ENCODE results near the gene FBXW4. TPM values are rescaled to one million over a fixed set of nuclear protein-coding genes. Genes with fewer than 3 reads are reported as not detected.
A peak's percentile ranks its signal among the peaks of the same experiment; 100 is the strongest.

The FBXW4 gene
- total RNA-seq, 1 donor from 2014 or later, result 21.9 TPM

- FAIRE-seq, result no peak
- H3K4me1 Mint-ChIP-seq (ENCODE audit: low read depth, unreplicated experiment), result peaks cover 12% of the 10 kb centered on the region
- no peaks in the 10 kb centered on the region for H3K27me3 ChIP-seq (ENCODE audit: insufficient read depth, low read length)
These were observed 106.1 kb downstream of the FBXW4 start for GRCh38 chr10:101588879-101589278.

GRCh38 chr10:101587725-101588653 is 107.0 kb downstream of the FBXW4 start, which contains the start of the genes DPCD and POLL:
Gene DPCD, plus strand, starts transcription at chr10:101588321. Its CDS starts 16 bp downstream, at chr10:101588337.
Gene POLL, minus strand, starts transcription at chr10:101588257. Its CDS starts 897 bp downstream, at chr10:101587360.
- H3K27ac ChIP-seq (ENCODE audit: low read depth, low read length), result peak within 1 kb of the TSS; percentile 59
- FAIRE-seq, result peak; percentile 88

More at GRCh38 chr10:101588879-101589278, 106.1 kb downstream of the FBXW4 start:
- Mint-ChIP-seq H3K27ac (ENCODE audit: unreplicated experiment) (peak overlapping the region; percentile 41), H3K4me3 (ENCODE audit: unreplicated experiment) (peak overlapping the region; percentile 96), H3K27me3 (ENCODE audit: low read depth, unreplicated experiment) (no peaks in the 10 kb centered on the region), H3K9me3 (ENCODE audit: unreplicated experiment) (no peaks in the 10 kb centered on the region), H3K36me3 (ENCODE audit: low read depth, unreplicated experiment) (peaks cover 4% of the 10 kb centered on the region)
- peak overlapping the region; percentile 59 for H3K27ac ChIP-seq (ENCODE audit: low read depth, low read length)
- peak overlapping the region; percentile 96 for H3K4me3 ChIP-seq (ENCODE audit: insufficient read depth, low read depth, low read length)
- DNase-seq (ENCODE audit: low read depth), result peak; percentile 50
- H3K79me2 ChIP-seq (ENCODE audit: insufficient read depth, low read length), result peaks cover 17% of the 10 kb centered on the region
- H3K36me3 ChIP-seq (ENCODE audit: insufficient read depth, low read length), result no peaks in the 10 kb centered on the region
- no peak for TF ChIP-seq CTCF (IDR thresholded peaks at IDR 0.05; ENCODE audit: insufficient read depth, low read depth, low read length)
- TF ChIP-seq EZH2 (IDR thresholded peaks at IDR 0.05; ENCODE audit: insufficient read depth, low read length), result no peak
- peak overlapping the region; percentile 95 for H3K4me2 ChIP-seq (ENCODE audit: low read length)
- H3K4me1 ChIP-seq (ENCODE audit: insufficient read depth, low read length), result peaks cover 16% of the 10 kb centered on the region
- no peaks in the 10 kb centered on the region for H4K20me1 ChIP-seq (ENCODE audit: insufficient read depth, low read length)
- H3K9me3 ChIP-seq (ENCODE audit: insufficient read depth, low read depth, low read length), result no peaks in the 10 kb centered on the region
- peak overlapping the region; percentile 88 for H3K9ac ChIP-seq (ENCODE audit: low read length)
- peak overlapping the region; percentile 90 for H2AFZ ChIP-seq (ENCODE audit: low read depth, low read length)

More at GRCh38 chr10:101587725-101588653, 107.0 kb downstream of the FBXW4 start, which contains the start of the genes DPCD and POLL:
- H3K4me1 Mint-ChIP-seq (ENCODE audit: low read depth, unreplicated experiment), result peaks cover 12% of the 10 kb centered on the region
- H3K27me3 Mint-ChIP-seq (ENCODE audit: low read depth, unreplicated experiment), result no peaks in the 10 kb centered on the region
- H3K9me3 ChIP-seq (ENCODE audit: insufficient read depth, low read depth, low read length), result no peaks in the 10 kb centered on the region
- H3K4me1 ChIP-seq (ENCODE audit: insufficient read depth, low read length), result peaks cover 16% of the 10 kb centered on the region
- peaks cover 17% of the 10 kb centered on the region for H3K79me2 ChIP-seq (ENCODE audit: insufficient read depth, low read length)
- peaks cover 7% of the 10 kb centered on the region for H3K36me3 Mint-ChIP-seq (ENCODE audit: low read depth, unreplicated experiment)
- TF ChIP-seq EZH2 (IDR thresholded peaks at IDR 0.05; ENCODE audit: insufficient read depth, low read length) (no peak), CTCF (IDR thresholded peaks at IDR 0.05; ENCODE audit: insufficient read depth, low read depth, low read length) (no peak)
- H3K4me3 ChIP-seq (ENCODE audit: insufficient read depth, low read depth, low read length), result peak within 1 kb of the TSS; percentile 96
- DNase-seq (ENCODE audit: low read depth), result peak; percentile 89
- peak within 1 kb of the TSS; percentile 78 for H3K27ac Mint-ChIP-seq (ENCODE audit: unreplicated experiment)
- H3K27me3 ChIP-seq (ENCODE audit: insufficient read depth, low read length), result no peaks in the 10 kb centered on the region
- H3K9me3 Mint-ChIP-seq (ENCODE audit: unreplicated experiment), result no peaks in the 10 kb centered on the region
- H3K36me3 ChIP-seq (ENCODE audit: insufficient read depth, low read length), result no peaks in the 10 kb centered on the region
- peak within 1 kb of the TSS; percentile 95 for H3K4me2 ChIP-seq (ENCODE audit: low read length)
- H4K20me1 ChIP-seq (ENCODE audit: insufficient read depth, low read length), result no peaks in the 10 kb centered on the region
- peak within 1 kb of the TSS; percentile 88 for H3K9ac ChIP-seq (ENCODE audit: low read length)
- peak within 1 kb of the TSS; percentile 90 for H2AFZ ChIP-seq (ENCODE audit: low read depth, low read length)
- peak within 1 kb of the TSS; percentile 96 for H3K4me3 Mint-ChIP-seq (ENCODE audit: unreplicated experiment)

All from astrocyte (in vitro differentiated cells and primary cell).